HUES48 (cell line): Measurements from ENCODE around the gene RNF123.
"Not testable (repeated sequence)": the region's sequence is repeated elsewhere in the genome, so short reads cannot be mapped to it uniquely, and the experiment has no call there.

ENCODE experiments used
- H3K27ac ChIP-seq: one replicate; pipeline ENCODE4 v1.7.0; 2013; ENCODE audit warnings: low read depth, low read length, inconsistent platforms
- H3K27me3 ChIP-seq: 2 replicates; pipeline ENCODE4 v1.6.1; 2013; ENCODE audit warnings: mild to moderate bottlenecking, low read length; ENCODE audit not compliant: control insufficient read depth, insufficient read depth
- H3K36me3 ChIP-seq: 2 replicates; pipeline ENCODE4 v1.6.1; 2013; ENCODE audit warnings: low read length; ENCODE audit not compliant: control insufficient read depth, insufficient read depth
- H3K4me1 ChIP-seq: 2 replicates; pipeline ENCODE4 v1.6.1; 2013; ENCODE audit warnings: mild to moderate bottlenecking, low read length; ENCODE audit not compliant: control insufficient read depth, insufficient read depth
- H3K4me3 ChIP-seq: 2 replicates; pipeline ENCODE4 v1.5.1; 2013; ENCODE audit warnings: mild to moderate bottlenecking, low read depth, low read length
- H3K9ac ChIP-seq: 2 replicates; pipeline ENCODE4 v1.6.1; 2013; ENCODE audit warnings: mild to moderate bottlenecking, low read depth, low read length, moderate library complexity
- H3K9me3 ChIP-seq: 2 replicates; pipeline ENCODE4 v1.6.1; 2013; ENCODE audit warnings: low read length; ENCODE audit not compliant: control insufficient read depth, insufficient read depth

The RNF123 gene

GRCh38 chr3:49683162-49683561, 6.2 kb upstream of the RNF123 start:
- H3K9me3 ChIP-seq = no peaks in the 10 kb centered on the region
- H3K27ac ChIP-seq = no peak overlapping the region
- H3K4me1 ChIP-seq = no peaks in the 10 kb centered on the region
- no peak overlapping the region for H3K4me3 ChIP-seq
- no peak overlapping the region for H3K9ac ChIP-seq
- peaks cover 58% of the 10 kb centered on the region for H3K36me3 ChIP-seq
- H3K27me3 ChIP-seq = no peaks in the 10 kb centered on the region

- not testable (repeated sequence) for H3K4me1 ChIP-seq, H3K9me3 ChIP-seq, H3K4me3 ChIP-seq, H3K27me3 ChIP-seq, H3K9ac ChIP-seq, H3K27ac ChIP-seq
- peaks cover 45% of the 10 kb centered on the region for H3K36me3 ChIP-seq
Measured at GRCh38 chr3:49684453-49684852, 4.9 kb upstream of the RNF123 start.

GRCh38 chr3:49685103-49685502, 4.3 kb upstream of the RNF123 start:
- H3K27ac ChIP-seq, H3K4me3 ChIP-seq, H3K4me1 ChIP-seq, H3K9me3 ChIP-seq, H3K27me3 ChIP-seq, H3K9ac ChIP-seq: not testable (repeated sequence)
- peaks cover 38% of the 10 kb centered on the region for H3K36me3 ChIP-seq

- not testable (repeated sequence) for H3K4me1 ChIP-seq, H3K27ac ChIP-seq, H3K9ac ChIP-seq, H3K9me3 ChIP-seq, H3K27me3 ChIP-seq
- Histone ChIP-seq H3K4me3 (peak overlapping the region; percentile 35; the same call in 1 of the 2 replicates), H3K36me3 (peaks cover 31% of the 10 kb centered on the region)
Measured at GRCh38 chr3:49685846-49686245, 3.5 kb upstream of the RNF123 start.

- Histone ChIP-seq H3K4me3 (peak overlapping the region; percentile 74), H3K36me3 (peaks cover 26% of the 10 kb centered on the region), H3K9ac (0 out of 2 replicates have a peak overlapping the region, but pooled peaks have one; percentile 63), H3K27ac (peak overlapping the region; percentile 70)
- not testable (repeated sequence) for H3K27me3 ChIP-seq, H3K9me3 ChIP-seq, H3K4me1 ChIP-seq
Measured at GRCh38 chr3:49686346-49686745, 3.0 kb upstream of the RNF123 start.

- H3K4me1 ChIP-seq, H3K9me3 ChIP-seq, H3K27me3 ChIP-seq: not testable (repeated sequence)
- Histone ChIP-seq H3K27ac (peak overlapping the region; percentile 70), H3K4me3 (peak overlapping the region; percentile 74), H3K36me3 (peaks cover 20% of the 10 kb centered on the region), H3K9ac (peak overlapping the region; percentile 63; the same call in 1 of the 2 replicates)
Measured at GRCh38 chr3:49686769-49687423, 2.5 kb upstream of the RNF123 start.

GRCh38 chr3:49687424-49687795, 1.9 kb upstream of the RNF123 start:
- H3K27me3 ChIP-seq, H3K9me3 ChIP-seq, H3K4me1 ChIP-seq: not testable (repeated sequence)
- peaks cover 15% of the 10 kb centered on the region for H3K36me3 ChIP-seq
- peak overlapping the region; percentile 74 for H3K4me3 ChIP-seq
- H3K9ac ChIP-seq = 0 out of 2 replicates have a peak overlapping the region, but pooled peaks have one; percentile 63
- peak overlapping the region; percentile 70 for H3K27ac ChIP-seq

- not testable (repeated sequence) for H3K27me3 ChIP-seq, H3K4me1 ChIP-seq, H3K9me3 ChIP-seq, H3K36me3 ChIP-seq
- Histone ChIP-seq H3K27ac (peak overlapping the region; percentile 78), H3K9ac (0 out of 2 replicates have a peak overlapping the region, but pooled peaks have one; percentile 43), H3K4me3 (peak overlapping the region; percentile 95)
Measured at GRCh38 chr3:49688338-49689045, 865 bp upstream of the RNF123 start.

GRCh38 chr3:49689908-49690624, 709 bp downstream of the RNF123 start:
- H3K4me1 ChIP-seq, H3K27me3 ChIP-seq, H3K36me3 ChIP-seq, H3K9me3 ChIP-seq: not testable (repeated sequence)
- H3K9ac ChIP-seq = peak overlapping the region; percentile 63
- peak overlapping the region; percentile 95 for H3K4me3 ChIP-seq
- peak overlapping the region; percentile 78 for H3K27ac ChIP-seq

GRCh38 chr3:49690856-49691255, 1.5 kb downstream of the RNF123 start:
- H3K9ac ChIP-seq, H3K27me3 ChIP-seq, H3K4me1 ChIP-seq, H3K27ac ChIP-seq, H3K4me3 ChIP-seq, H3K9me3 ChIP-seq, H3K36me3 ChIP-seq: not testable (repeated sequence)

- not testable (repeated sequence) for H3K9ac ChIP-seq, H3K27me3 ChIP-seq, H3K27ac ChIP-seq, H3K9me3 ChIP-seq, H3K36me3 ChIP-seq, H3K4me3 ChIP-seq, H3K4me1 ChIP-seq
Measured at GRCh38 chr3:49691481-49691880, 2.1 kb downstream of the RNF123 start.
